HPDE6-E6E7 (cell line): Measurements from ENCODE around the gene GSPT2.
"Not testable (repeated sequence)": the region's sequence is repeated elsewhere in the genome, so short reads cannot be mapped to it uniquely, and the experiment has no call there.

Experiments used
- DNase-seq: peaks from one replicate; pipeline ENCODE4 v3.0.0; 2011; ENCODE audit warnings: missing footprints; ENCODE audit errors: extremely low spot score

GSPT2 gene

GRCh38 chrX:51743179-51743957, at the start of gene GSPT2:
Gene GSPT2 (plus strand): TSS chrX:51743442. CDS start chrX:51743627, 185 bp downstream.
- peak; percentile 11 for DNase-seq

DNA sequence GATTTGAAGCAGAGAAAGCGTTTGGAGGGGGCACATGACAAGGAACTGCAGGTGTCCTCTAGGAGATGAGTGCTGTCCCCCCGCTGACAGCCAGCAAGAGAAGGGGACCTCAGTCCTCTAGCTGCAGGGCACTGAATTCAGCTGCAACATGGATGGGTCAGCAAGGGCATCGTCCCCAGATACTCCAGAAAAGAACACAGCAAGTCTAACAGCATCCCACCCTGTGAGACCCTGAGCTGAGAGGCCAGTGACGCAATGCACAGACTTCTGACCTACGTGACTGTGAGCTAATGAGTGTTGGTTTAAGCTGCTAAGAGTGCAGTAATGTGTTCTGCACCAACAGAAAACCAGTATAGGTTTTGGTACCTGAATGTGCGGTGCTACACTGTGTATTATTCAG, 49.0 kb upstream of the GSPT2 start:
- DNase-seq, result no peak

- DNase-seq, result no peak
Measured at GRCh38 chrX:51697397-51697796, 45.8 kb upstream of the GSPT2 start.

DNA sequence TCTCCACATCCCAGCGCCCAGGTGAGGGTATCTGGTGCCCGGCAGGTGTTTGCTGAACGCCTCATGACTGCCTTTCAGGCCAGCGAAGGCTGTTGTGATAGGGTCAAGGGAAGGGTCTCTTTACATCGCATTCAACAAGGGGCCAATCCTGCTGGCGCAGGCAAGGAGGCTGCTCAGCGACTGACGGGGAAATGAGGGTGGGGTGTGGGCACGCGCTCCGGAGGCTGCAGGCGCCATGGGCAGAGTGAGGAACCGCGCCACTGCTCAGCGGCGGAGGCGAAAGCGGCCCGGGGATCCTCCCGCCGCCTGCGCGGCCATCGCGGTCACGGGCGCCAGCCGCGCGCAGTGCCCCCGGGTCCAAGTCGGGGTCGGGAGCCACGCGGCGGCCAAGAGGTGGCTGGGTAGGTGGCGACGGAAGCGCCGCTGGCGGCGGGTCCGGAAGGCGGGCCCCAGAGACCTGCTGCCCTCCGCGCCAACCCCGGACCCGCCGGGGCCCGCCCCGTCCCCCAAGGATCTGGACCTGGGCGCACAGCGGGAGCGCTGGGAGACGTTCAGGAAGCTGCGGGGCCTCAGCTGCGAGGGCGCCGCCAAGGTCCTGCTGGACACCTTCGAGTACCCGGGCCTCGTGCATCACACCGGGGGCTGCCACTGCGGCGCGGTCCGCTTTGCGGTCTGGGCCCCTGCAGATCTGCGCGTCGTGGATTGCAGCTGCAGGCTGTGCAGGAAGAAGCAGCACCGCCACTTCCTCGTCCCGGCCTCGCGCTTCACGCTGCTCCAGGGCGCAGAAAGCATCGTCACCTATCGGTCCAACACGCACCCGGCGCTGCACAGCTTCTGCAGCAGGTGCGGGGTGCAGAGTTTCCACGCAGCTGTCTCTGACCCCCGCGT, 32.7 kb upstream of the GSPT2 start, which contains the start of gene CENPVL1:
Gene CENPVL1 (plus strand): TSS at position 236 of the 888 bp plus-strand sequence. CDS start 0 bp downstream, at position 236.
- not testable (repeated sequence) for DNase-seq

DNA sequence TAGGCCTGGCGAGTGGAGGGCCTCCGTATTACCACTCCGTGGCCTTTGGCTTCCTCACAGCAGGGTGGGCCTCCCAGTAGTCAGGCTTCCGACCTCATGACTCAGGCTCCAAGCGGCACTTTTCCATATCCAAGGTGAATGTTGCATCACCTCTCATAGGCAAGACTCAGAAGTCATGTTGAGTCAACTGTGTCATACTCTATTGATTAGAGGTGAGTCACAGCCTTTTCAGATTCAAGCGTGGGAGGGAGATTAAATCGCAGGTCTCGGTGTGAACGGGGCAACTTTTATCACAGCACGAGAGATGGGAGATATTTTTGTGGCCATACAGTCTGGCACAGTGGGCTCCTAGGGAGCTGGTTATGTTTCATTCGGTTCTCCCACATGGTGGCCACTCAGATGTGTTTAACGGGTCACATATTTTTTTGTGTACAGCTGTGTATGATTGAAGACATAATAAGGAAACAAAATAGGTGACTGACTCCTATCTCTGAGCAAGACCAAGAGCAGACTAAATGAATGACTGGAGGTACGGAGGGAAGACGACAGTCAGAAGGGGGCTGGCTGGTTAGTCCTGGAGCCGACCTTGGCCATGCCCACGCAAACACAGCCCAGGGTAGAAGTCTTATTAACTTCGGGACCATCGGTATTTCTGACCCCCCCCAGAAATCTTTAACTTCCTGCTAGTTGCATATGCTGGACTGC, 30.1 kb upstream of the GSPT2 start:
- not testable (repeated sequence) for DNase-seq

DNA sequence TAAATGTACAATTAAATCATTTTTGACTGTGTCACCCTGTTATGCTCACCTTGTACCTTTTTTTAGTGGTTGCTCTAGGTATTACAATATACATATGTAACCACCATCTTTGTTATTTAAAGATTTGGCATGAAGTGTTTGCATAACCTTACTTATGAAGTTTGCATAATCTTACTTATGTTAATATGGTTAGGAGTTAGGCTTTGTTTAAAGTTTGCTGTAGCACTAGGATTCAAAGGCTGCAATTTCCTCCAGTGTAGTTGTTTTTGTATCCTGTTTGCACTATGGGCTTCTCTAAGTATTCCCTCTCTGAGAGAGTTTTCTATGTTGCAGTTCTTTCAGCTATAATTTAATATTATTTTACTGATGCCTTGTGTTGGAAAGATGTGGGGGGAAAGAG, 15.0 kb upstream of the GSPT2 start:
- no peak for DNase-seq

GRCh38 chrX:51737091-51737490, 6.2 kb upstream of the GSPT2 start:
- no peak for DNase-seq

DNA sequence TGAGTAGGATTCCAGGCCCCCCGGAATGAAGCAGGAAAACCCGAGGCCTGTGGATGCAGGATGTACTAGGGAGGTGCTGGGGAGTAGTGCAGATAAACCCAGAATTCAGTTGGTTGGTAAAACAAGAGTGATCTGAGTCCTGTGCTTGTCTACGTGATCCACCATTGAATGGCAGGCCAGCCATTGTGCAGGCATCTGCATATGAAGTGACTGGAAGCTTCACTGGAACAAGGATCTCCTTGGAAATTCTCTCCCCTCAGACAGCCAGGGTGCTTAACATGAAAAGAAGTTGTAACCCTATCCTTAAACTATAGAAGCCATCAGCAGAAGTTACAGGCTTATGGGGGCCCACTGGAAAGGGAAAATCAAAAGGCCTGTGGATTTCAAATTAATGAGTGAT, 656 bp upstream of the GSPT2 start:
- no peak for DNase-seq

DNA sequence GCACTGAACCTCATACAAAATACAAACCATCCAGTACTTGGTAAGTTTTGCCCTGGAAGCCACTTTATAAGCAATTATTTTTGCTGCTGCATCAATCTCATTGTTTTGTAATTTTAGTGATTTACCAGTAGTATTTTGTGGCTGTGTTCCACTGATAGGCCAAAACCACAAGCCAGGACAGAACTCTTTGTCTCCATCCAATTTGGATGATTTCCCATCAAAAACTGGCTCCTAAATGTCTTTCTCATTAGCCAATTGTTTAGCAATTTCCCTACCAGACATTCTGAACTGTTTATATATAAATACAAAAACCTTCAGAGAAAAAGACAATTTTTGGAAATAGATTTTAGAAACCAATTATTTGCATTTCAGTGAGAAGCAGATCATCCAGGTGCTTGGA, 4.4 kb downstream of the GSPT2 start:
- DNase-seq, result no peak

DNA sequence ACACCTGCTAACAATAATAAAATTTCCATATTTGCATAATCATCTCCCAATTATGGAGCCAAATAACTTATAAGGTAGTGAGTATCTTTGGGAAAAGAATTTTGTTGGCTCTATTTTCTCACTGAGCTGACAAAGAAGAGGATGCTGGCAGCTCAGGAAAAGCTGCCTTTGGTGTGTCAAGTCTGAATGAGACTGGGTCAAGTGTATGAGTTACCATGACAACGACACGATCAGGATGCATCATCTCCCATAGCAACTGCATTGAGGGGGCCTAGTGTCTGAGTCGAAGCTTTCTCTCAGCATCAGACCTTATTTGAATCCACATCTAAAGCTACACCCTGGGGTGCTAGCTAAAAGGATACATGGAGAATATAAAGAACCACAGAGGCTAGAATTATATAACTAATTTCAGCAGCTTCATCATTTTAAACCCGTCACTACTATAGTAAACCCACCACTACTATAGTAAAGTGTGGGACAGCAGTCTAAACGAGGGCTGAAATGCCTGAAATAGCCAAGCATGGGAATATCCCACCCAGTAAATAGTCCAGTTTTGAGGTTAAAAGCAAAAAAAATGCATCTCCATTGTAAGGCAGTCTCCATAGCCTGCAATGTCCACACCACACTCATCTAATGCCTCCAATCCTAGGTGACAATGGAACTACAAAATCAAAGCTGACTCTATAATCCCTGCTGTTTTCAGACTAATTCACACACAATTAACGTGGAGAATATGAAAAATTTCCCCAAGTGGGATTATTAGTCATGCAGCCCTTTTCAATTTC, 16.0 kb downstream of the GSPT2 start:
- no peak for DNase-seq

GRCh38 chrX:51760657-51761056, 17.4 kb downstream of the GSPT2 start:
- no peak for DNase-seq

DNA sequence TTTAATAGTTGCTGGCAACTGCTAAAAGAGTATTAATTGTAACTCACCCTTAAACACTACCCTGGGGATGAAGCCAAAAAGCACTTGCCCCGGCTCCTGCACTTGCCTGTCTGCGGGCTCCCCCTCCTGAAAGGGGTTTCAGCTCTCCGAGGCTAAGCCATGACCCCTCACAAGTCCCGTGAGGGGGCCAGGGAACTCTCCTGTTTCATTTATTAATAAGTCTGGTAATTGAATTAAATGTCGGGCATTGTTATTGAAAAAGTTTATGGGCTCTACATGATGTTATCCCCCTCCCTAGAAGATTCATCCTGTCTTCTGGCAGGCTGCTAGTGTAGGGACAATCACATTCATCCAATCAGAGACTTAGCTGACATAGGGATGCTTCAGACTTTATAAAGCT, 23.3 kb downstream of the GSPT2 start:
- no peak for DNase-seq

- DNase-seq, result no peak
Measured at GRCh38 chrX:51776851-51777250, 33.6 kb downstream of the GSPT2 start.

DNA sequence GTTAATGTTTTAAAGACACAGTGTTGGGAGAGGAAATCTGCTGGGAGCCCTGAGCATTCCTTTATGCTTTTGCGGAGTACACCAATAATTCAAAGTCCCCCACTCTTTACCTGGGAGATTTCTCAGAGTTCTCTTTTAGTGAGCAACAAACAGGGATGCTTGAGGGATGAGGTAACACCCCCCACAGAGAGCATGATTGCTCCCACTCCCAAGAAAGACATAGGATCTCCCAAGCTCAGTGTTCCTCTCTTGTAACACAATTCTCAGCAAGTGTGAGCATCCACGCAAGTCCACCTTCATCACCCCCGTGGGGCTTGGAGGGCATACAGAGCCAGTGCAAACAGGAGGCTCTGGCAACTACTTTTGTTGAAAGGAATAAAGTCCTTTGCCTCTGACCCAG, 36.1 kb downstream of the GSPT2 start:
- DNase-seq, result no peak

GRCh38 chrX:51795136-51795535, 51.9 kb downstream of the GSPT2 start:
- no peak for DNase-seq
